Colonic mucosa (tissue), 4 donors: ENCODE results near the gene LTBP3. TPM values are rescaled to one million over a fixed set of nuclear protein-coding genes. Genes with fewer than 3 reads are reported as not detected.

ENCODE experiments used
- DNase-seq: peaks from one replicate; pipeline ENCODE4 v3.0.0-alpha.2; 2020
- H3K27ac ChIP-seq: fragments of 200-600 bp; one replicate; pipeline ENCODE4 v1.8.0; 2021
- H3K27me3 ChIP-seq: fragments of 200-600 bp; one replicate; pipeline ENCODE4 v1.8.0; 2021
- H3K36me3 ChIP-seq: fragments of 200-600 bp; one replicate; pipeline ENCODE4 v1.8.0; 2021
- H3K4me1 ChIP-seq: fragments of 200-600 bp; one replicate; pipeline ENCODE4 v1.8.0; 2021; ENCODE audit warnings: mild to moderate bottlenecking
- H3K4me3 ChIP-seq: fragments of 200-600 bp; one replicate; pipeline ENCODE4 v1.8.0; 2021
- H3K9ac ChIP-seq, 2 donors: one replicate each; pipeline ENCODE4 v1.7.0; 2013; ENCODE audit warnings: control low read depth in 2 of 2, low read depth in 2 of 2, low read length in 2 of 2
- H3K9me3 ChIP-seq: fragments of 200-600 bp; one replicate; pipeline ENCODE4 v1.8.0; 2021
- CTCF ChIP-seq: fragments of 200-600 bp; IDR thresholded peaks from one replicate; pipeline ENCODE4 v1.8.0; 2022; ENCODE audit warnings: antibody characterized with exemption, mild to moderate bottlenecking
- intact Hi-C: fragments of 100-400 bp; cut with DNase I; formaldehyde crosslinking; loops from one replicate; pipeline ENCODE4 v1.14.1; 2022
- total RNA-seq, 2 donors: library from RNA; stranded (reverse); fragmentation: NEBNext Ultra II Directional in 1 of 2; extraction: Animal tissue kit (Norgen Biotek cat#: 25700) in 1 of 2; gene quantifications; one replicate each; pipeline ENCODE4 v1.2.1, GENCODE V29; 2021
- donor health status: healthy.
- donor health status: DM: no; HTN: no; CAD: no.
- donor health status: DM: no; HTN: no; CAD: no.

Gene LTBP3
- total RNA-seq, 2 donors from 2014 or later = 27.3 to 31.1 TPM

- H3K27ac ChIP-seq = no peak overlapping the region
- no peaks in the 10 kb centered on the region for H3K9me3 ChIP-seq
- peaks cover 19% of the 10 kb centered on the region for H3K36me3 ChIP-seq
- intact Hi-C loops = no loop called here
- H3K4me3 ChIP-seq = no peak overlapping the region
- no peak for DNase-seq
- H3K4me1 ChIP-seq = no peaks in the 10 kb centered on the region
- TF ChIP-seq CTCF = no peak
- H3K27me3 ChIP-seq = no peaks in the 10 kb centered on the region
- H3K9ac ChIP-seq = no peak overlapping the region
Measured at GRCh38 chr11:65584106-65584505, 25.9 kb upstream of the LTBP3 start.

- H3K36me3 ChIP-seq = peaks cover 19% of the 10 kb centered on the region
- H3K4me3 ChIP-seq = no peak overlapping the region
- H3K27ac ChIP-seq = no peak overlapping the region
- H3K9ac ChIP-seq = no peak overlapping the region
- peaks cover 1% of the 10 kb centered on the region for H3K4me1 ChIP-seq
- H3K9me3 ChIP-seq = no peaks in the 10 kb centered on the region
- intact Hi-C loops = no loop called here
- no peak for DNase-seq
- H3K27me3 ChIP-seq = no peaks in the 10 kb centered on the region
- TF ChIP-seq CTCF = no peak
Measured at GRCh38 chr11:65583589-65583988, 25.4 kb upstream of the LTBP3 start.

GRCh38 chr11:65581928-65582327 lies 23.8 kb upstream of the LTBP3 start:
- no peak for DNase-seq
- H3K27me3 ChIP-seq = no peaks in the 10 kb centered on the region
- H3K4me3 ChIP-seq = no peak overlapping the region
- intact Hi-C loops = no loop called here
- H3K27ac ChIP-seq = no peak overlapping the region
- peaks cover 18% of the 10 kb centered on the region for H3K4me1 ChIP-seq
- no peak for TF ChIP-seq CTCF
- peaks cover 19% of the 10 kb centered on the region for H3K36me3 ChIP-seq
- H3K9ac ChIP-seq = no peak overlapping the region
- no peaks in the 10 kb centered on the region for H3K9me3 ChIP-seq

- H3K9me3 ChIP-seq = no peaks in the 10 kb centered on the region
- H3K4me3 ChIP-seq = no peak overlapping the region
- no peak overlapping the region for H3K27ac ChIP-seq
- no peak overlapping the region for H3K9ac ChIP-seq
- no peak for DNase-seq
- H3K4me1 ChIP-seq = peaks cover 20% of the 10 kb centered on the region
- H3K36me3 ChIP-seq = peaks cover 19% of the 10 kb centered on the region
- intact Hi-C loops = no loop called here
- no peak for TF ChIP-seq CTCF
- H3K27me3 ChIP-seq = no peaks in the 10 kb centered on the region
Measured at GRCh38 chr11:65580756-65581155, 22.6 kb upstream of the LTBP3 start.

GRCh38 chr11:65580031-65580692 lies 22.0 kb upstream of the LTBP3 start:
- H3K4me1 ChIP-seq = peaks cover 23% of the 10 kb centered on the region

More at GRCh38 chr11:65580031-65580692, 22.0 kb upstream of the LTBP3 start:
- H3K9ac ChIP-seq = no peak overlapping the region
- DNase-seq = no peak
- no peaks in the 10 kb centered on the region for H3K27me3 ChIP-seq
- no peaks in the 10 kb centered on the region for H3K9me3 ChIP-seq
- intact Hi-C loops = no loop called here
- no peak for TF ChIP-seq CTCF
- no peak overlapping the region for H3K4me3 ChIP-seq
- H3K27ac ChIP-seq = no peak overlapping the region
- H3K36me3 ChIP-seq = peaks cover 19% of the 10 kb centered on the region
